HepG2 (cell line): ENCODE measurements around the gene LINGO1. TPM values are rescaled to one million over a fixed set of nuclear protein-coding genes. Genes with fewer than 3 reads are reported as not detected.

Experiments used
- CBFB ChIP-seq: sonication (generic); formaldehyde crosslinking; IDR thresholded peaks from 2 replicates; pipeline ENCODE4 v1.4.0; 2020; ENCODE audit warnings: missing genetic modification reagents
- CEBPZ ChIP-seq: IDR thresholded peaks from 2 replicates; pipeline ENCODE4 v1.6.1; 2012; ENCODE audit warnings: low read length, improper control_type of control experiment
- GPN1 ChIP-seq: sonication (generic); formaldehyde crosslinking; IDR thresholded peaks from 2 replicates; pipeline ENCODE4 v1.5.1; 2020; ENCODE audit warnings: missing genetic modification reagents, borderline replicate concordance
- HIVEP1 ChIP-seq: sonication (generic); formaldehyde crosslinking; IDR thresholded peaks from 2 replicates; pipeline ENCODE4 v1.4.0; 2020; ENCODE audit warnings: mild to moderate bottlenecking, missing genetic modification reagents
- KDM3A ChIP-seq: IDR thresholded peaks from 2 replicates; pipeline ENCODE4 v1.6.1; 2018; ENCODE audit warnings: low read depth, missing compliant biosample characterization
- SMAD9 ChIP-seq: sonication (generic); formaldehyde crosslinking; IDR thresholded peaks from 2 replicates; pipeline ENCODE4 v1.5.1; 2020; ENCODE audit warnings: mild to moderate bottlenecking, missing genetic modification reagents
- ZNF318 ChIP-seq: sonication (generic); formaldehyde crosslinking; IDR thresholded peaks from 2 replicates; pipeline ENCODE4 v1.4.0; 2020; ENCODE audit warnings: mild to moderate bottlenecking, missing genetic modification reagents
- ZNF607 ChIP-seq: sonication (generic); formaldehyde crosslinking; IDR thresholded peaks from 2 replicates; pipeline ENCODE4 v1.5.1; 2020; ENCODE audit warnings: missing genetic modification reagents, mild to moderate bottlenecking, borderline replicate concordance
- polyA plus RNA-seq, 8 experiments: library from polyadenylated mRNA; depleted of rRNA in 3 of 8; stranded (reverse) in 7 of 8; unstranded in 1 of 8; fragments of >200 nt; fragmentation: Illumina TruSeq in 4 of 8; extraction: Trizol in 4 of 8; gene quantifications; 2 replicates each; pipeline versions ENCODE4 v1.2.1 to v1.2.3, GENCODE V29; 2011 to 2016; ENCODE audit warnings: low read depth in 4 of 8, missing spikeins in 1 of 8, mixed read lengths in 1 of 8; ENCODE audit not compliant: insufficient read depth in 1 of 8
- total RNA-seq, 5 experiments: library from RNA; depleted of rRNA; stranded (reverse); fragments of >200 nt; fragmentation: Illumina TruSeq; extraction: Trizol; gene quantifications; 2 replicates each; pipeline ENCODE4 v1.2.3, GENCODE V29; 2016; ENCODE audit warnings: low read depth in 1 of 5

LINGO1 gene
- total and polyA plus RNA-seq, 2 of the 13 experiments (the other 11 are each of a cell fraction or from before 2014, with no cell fraction given): 0.07 TPM; not detected in 1

- no peak for TF ChIP-seq ZNF318 (CRISPR knock-in tag)
- no peak for TF ChIP-seq HIVEP1 (CRISPR knock-in tag)
- TF ChIP-seq KDM3A: peak; percentile 67; the same call in 1 of the 2 replicates
- no peak for TF ChIP-seq ZNF607 (CRISPR knock-in tag)
- no peak for TF ChIP-seq GPN1 (CRISPR knock-in tag)
- no peak for TF ChIP-seq CEBPZ
- 0 out of 2 replicates have a peak, but pooled peaks have one; percentile 43 for TF ChIP-seq CBFB (CRISPR knock-in tag)
- TF ChIP-seq SMAD9 (CRISPR knock-in tag): no peak
Observed at GRCh38 chr15:77633134-77633912, 611 bp upstream of the LINGO1 start (continued).
